ENCODE results near the gene ANO6.

Gene ANO6

DNA sequence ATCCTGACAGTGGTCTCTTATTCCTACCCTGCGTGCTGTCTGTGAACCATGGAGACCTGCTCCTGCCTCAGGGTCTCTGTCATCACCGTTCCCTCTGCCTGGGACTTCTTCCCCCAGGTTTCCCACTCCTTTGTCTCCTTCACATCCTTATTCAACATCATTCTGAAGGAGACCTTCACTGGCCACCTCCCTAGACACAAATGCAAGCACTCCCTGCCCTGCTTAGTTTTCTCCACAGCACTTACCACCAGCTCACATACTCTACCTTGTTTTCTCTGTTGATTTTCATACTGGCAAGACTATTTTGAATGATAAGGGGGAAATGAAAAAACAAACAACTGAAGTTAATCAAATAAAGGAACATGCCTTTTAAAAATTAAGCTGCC, 192.8 kb downstream of the ANO6 start:
- no peak for DNase-seq (ENCODE audit: low spot score)

DNA sequence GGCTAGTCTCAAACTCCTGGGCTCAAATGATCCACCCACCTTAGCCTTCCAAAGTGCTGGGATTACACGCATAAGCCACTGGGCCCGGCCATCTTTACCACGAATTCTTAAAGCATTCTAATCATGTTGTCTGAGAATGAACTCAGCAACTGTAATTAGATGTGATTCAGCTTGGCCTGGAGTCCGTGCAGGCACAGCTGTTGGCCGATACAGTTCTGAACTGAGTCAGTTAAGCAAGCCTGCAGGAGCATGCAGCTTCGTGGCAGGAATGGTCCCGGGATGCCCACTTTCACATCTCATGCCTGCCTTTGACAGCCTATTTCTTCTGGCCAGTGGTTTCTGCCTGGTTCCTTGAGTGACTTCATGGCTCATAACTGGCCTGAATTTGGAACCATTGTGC, 194.1 kb downstream of the ANO6 start:
- no peak for DNase-seq (ENCODE audit: low spot score)

DNA sequence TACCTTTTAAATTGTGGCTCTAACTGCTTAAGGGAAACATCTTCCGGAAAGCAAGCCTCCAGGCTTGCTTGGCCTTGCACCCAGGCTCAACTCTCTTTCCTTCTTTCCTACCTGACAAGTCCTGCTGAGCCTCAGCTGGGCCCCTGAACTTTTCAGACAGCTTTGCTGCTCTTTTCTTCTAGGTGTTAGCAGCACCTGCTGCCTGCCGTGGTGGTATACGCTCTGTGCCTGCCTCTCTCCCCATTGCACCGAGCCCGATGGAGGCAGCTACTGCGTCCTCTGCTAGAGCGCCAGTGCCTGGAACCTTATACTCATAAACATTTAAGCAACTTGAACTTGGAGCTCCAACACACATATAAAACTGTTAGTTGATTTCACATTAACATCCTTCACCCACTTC, 195.7 kb downstream of the ANO6 start:
- DNase-seq (ENCODE audit: low spot score) = no peak

DNA sequence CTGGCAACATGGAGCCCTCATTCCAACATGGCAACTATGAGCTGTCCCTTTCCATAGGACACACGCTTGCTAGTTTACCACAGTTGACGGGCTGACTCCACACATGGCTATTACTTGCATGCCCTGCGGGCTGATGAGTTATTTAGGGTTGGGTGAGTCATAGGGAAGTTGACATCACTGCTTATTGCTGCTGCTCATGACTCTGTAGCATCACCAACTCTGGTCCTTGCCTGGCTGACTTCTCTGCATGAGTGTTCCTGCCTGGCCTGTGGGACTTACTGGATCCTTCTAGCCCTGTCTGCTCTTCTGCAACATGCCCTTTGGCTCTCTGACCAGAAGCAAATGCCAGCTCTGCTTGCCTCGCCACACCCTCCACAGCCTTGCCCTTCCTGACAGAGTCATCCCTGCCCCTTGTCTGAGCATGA, 199.5 kb downstream of the ANO6 start:
- DNase-seq (ENCODE audit: low spot score) = no peak

DNA sequence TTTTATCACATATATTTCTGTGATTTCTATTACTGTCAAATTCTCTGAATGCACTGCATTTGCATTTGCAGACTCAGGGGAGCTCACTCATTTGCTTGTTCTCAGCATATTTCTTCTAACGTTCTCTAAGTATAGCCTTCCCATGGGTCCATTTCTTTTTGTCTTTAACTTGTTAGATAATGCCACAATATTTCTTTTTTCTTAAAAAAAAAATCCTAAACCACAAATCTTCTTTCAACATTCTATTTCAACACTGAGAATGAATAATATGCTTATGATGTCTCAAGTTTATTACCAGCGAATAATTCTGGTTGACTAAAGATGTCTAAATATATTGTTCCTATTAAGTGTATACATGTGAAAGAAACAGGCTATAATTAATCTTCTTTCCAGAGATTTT, 200.2 kb downstream of the ANO6 start:
- DNase-seq (ENCODE audit: low spot score) = no peak

DNA sequence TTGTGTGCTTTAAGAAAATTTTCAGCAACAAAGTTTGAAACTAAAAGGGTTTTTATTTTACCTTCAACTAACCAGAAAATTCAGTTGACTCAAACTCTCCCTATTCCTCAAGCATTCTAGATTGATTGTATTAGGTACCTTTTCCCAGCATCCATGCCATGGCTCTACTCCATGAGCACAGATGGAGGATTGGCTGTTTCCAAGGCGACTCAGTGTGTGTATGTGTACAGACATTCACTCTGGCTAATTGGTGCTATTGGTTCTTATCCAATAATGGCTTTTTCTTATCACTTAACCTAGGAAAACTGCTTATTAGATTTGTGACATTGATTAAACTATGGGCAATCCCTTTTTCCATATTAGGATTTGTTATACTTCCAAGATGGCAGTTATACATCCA, 202.6 kb downstream of the ANO6 start:
- no peak for DNase-seq (ENCODE audit: low spot score)

DNA sequence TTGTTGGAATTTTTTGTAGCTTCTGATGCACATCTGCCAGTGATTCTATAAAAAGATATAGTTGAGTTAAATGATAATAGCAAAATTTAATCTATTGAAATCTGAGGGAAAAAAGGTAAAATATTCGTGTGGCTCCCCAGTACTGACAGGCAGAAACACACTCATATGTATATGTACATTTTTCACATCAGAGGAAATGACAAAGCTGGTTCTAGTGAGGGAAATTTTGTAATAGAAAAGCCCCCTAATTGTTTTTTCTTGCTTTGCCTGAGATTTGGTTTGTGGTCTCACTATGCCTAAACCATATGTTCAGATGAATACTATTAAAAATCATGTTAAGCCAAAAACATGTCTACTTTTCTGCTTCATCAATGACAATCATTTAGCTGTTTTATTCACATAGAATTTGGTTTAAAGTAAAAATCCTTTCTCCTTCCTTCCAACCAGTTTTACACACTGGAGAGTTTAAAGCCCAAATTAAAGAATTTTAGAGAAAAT, 203.5 kb downstream of the ANO6 start:
- no peak for DNase-seq (ENCODE audit: low spot score)

DNA sequence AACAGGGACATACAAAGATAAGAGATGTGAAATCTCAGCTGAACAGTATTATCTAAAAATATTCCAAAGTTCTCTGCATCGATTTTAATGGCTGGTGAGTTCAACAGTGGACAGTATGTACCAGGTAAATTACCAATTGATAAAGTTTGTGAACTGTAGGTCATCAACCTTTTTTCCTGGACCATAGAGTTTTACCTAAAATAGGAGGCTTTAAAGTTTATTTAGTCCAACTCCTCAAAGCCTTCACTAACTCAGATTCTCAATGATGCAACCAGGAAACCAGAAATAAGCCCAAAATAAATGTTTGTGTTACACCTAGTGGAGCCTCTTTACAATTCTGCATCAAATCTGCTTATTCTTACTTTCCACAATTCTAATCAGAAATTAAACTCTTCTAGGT, 205.8 kb downstream of the ANO6 start:
- DNase-seq (ENCODE audit: low spot score) = no peak

DNA sequence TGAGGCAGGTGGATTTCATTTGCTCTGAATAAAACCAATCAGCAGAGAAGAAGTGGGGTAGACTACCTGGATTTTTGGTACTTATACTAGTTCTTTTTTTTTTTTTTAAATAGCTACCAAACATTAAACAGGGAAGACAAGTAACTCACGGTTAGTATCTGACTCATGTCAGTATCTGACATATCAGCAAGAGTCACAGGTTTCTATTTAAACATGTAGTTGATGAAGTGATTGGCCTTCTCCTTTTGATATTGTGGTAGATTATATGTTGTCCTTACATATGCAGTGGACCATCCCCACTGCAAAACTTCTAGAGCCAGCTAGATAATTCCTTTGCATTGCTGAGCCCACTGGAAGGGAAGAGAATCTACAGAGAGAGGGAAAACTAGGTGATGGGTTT, 208.0 kb downstream of the ANO6 start:
- no peak for DNase-seq (ENCODE audit: low spot score)

DNA sequence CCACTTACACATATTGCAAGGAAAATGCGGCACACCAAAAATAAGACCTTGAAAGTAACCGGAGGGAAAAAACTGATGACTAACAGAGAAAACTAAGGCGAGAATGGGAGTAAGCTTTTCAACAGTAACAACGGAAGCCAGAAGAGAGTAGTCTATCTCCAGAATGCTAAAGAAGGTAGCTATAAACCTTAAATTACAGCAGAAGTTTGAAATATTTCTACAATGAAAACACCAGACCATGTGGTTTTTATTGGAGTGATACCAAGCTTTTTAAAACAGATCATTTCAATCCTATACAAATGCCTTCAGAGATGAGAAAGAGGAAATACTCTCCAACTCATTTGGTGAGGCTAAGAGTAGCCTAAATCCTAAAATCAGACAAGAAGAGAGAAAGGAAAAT, 209.5 kb downstream of the ANO6 start:
- no peak for DNase-seq (ENCODE audit: low spot score)

DNA sequence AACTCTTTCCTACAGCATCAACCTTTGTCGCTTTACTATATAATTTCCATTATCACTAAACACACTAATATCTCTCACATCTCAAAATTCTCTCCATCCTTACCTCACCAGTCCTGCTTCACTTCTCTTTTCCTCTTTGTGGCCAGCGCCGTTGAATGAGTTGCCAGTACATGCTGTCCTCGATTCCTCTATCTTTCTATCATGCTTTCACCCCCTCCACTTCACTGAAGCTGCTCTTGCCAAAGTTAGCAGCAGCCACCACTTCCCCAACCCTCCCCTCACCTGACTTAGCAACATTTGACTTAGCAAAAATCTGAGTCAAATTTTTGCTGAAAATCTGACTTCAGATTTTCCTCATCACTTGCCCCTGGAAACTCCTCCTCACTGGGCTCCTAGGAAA, 210.4 kb downstream of the ANO6 start:
- no peak for DNase-seq (ENCODE audit: low spot score)

DNA sequence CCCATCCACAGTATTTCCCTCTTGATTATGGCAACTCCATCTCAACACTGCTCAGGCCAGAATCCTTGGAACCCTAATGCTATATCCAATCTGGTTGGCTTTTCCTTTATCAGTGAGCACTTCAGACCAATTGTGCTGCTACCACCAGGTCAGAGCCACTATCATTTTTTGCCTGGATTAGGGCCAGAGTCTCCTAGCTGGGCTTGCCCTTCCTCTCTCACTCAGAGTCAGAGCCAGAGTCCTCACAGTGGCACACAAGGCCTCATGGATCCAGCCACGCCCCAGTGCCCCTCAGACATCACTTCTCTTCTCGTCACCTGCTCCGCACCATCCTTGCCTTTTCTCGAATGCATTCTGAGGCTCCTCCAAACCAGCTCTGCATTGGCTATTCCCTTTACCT, 211.1 kb downstream of the ANO6 start:
- DNase-seq (ENCODE audit: low spot score) = no peak

DNA sequence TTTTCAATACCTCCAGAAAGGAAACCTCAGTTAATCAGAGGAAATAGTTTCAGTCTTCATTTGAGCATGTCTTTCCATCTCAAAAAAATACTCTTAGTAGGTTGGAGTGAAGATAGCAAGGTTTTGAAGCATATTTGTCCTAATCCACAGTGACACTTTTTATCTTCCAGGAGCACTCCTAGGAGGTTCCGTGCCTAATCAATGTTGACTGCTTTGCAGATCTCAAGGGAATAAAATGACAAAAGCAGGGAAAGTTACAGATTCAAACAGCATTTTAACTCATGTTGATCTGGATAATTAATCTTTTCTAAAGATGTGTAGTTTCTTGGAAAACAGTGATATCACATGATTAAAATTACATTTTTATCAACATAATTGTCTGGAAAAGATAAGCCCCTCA, 213.9 kb downstream of the ANO6 start:
- no peak for DNase-seq (ENCODE audit: low spot score)

DNA sequence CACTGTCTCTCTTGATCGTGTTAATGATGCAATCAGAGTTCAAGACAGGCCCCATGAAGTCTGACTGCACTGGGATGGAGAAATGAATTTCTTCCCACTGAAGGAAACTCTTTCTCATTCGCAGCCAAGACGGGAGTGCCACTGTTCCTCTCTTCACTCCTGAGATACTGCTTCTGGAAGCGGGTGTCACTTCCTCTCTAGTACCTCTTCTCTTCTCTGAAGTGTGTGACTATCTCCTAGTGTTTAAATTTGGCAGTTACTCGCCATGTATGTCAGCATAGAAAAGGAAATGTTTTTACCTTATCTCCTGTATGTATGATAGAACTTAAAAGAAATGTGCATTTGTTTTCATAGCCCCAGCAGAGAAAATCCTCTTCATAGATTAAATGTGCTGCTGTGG, 215.2 kb downstream of the ANO6 start:
- DNase-seq (ENCODE audit: low spot score) = no peak

DNA sequence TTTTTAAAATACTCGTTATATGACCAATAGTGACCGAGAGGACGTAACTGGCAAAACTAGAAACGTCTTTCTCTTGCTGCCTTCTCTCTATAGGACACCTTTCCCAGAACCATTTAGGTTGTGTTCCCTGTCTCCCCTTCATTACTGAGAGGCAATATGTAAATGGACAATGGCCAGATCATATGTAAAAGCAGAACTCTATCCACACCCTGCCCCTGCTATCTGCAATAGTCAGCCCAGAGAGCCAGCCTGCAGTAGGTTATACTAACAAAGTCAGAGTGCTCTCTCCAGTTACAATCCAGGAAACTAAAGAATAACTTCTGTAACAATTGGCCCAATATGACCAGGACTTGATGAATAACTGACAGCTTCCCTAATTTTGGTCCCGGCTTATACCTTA, 216.8 kb downstream of the ANO6 start:
- no peak for DNase-seq (ENCODE audit: low spot score)

DNA sequence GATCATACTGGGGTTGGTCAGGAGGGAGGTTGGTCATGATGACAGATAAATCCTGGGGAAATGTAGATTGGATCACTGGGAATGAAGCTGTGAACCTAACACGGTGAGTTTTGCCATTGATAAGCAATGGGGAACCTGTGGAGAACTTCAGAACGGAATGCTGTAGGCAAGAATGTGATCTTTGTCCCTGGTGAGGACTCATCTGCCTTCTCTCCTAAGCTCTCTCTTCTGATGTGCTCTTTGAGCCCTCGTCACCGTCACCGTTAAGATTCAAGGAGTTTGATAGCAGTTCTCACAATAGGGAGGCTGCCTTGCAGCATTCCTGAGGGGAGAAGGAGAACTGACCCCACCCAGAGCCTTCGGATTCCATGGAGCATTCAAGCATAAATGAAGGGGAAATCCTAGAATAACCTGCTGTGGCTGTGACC, 217.6 kb downstream of the ANO6 start:
- DNase-seq (ENCODE audit: low spot score) = no peak

DNA sequence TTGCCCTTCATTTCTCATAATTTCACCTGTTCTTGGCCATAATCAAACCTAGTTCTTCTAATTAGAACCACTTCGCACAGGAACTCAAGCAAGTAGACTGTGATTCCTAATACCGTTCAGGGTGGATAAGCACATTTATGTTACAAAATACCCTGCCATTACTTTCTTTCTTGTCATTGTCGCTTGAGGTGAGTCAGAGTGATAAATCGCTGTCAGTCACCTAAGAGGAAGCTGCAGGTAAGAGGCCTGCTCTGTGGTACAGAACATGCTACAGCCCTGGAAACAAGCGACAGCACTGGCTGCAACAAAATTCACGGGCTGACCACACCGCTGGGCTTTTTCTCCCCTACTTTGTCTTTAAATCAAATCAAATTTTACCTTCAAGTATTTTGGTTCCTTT, 218.2 kb downstream of the ANO6 start:
- DNase-seq (ENCODE audit: low spot score) = no peak

DNA sequence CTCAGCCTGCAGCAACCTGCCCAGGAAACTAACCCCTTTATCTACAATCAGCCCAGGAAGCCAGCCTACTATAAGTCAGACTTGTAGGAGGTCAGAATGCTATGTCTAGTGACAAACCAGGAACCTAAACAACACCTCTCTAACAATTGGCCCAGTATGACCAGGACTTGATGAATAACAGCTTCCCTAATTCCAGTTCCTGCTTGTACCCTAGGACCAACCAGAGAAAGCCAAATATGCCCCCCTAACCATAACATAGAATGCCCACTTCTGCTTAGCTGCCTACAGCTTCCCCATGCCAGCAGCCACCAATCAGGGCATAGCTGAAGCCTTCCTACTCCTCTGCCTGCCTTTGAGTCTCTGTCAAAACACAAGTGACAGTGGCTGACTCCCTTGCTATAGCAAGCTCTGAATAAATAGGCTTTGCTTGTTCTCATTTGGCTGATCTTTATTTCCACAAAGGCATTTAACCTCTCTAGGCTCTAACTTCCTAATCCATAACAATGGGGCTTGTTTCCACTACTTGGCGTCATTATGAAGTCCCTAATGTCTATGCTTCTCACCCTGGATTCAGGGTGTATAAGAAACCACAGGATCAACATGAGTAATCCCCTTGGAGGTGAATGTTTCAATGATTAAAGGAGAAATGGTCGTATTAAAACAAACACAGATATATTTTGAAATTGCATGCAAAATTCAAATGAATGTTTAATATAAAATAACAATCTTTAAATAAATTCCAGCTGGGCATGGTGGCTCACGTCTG, 220.2 kb downstream of the ANO6 start:
- no peak for DNase-seq (ENCODE audit: low spot score)

DNA sequence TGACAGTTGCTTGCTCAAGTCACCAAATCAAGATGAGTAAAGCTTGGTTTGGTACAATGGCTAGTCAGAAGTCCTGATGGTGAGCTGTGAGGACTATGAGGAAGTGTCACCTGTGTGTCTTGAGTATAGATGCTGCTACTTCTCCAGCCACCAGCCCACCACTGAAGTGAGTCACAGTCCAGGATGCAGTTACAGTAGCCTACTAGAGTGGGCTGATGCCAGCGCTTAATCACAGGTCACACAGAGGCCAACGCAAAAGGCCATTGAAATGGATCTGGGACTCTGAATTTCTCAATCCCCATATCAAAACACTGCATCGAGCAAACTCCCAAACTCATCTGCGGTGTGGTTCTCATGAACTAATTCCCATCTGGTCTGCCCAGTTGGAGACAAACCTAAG, 223.1 kb downstream of the ANO6 start:
- DNase-seq (ENCODE audit: low spot score) = no peak

DNA sequence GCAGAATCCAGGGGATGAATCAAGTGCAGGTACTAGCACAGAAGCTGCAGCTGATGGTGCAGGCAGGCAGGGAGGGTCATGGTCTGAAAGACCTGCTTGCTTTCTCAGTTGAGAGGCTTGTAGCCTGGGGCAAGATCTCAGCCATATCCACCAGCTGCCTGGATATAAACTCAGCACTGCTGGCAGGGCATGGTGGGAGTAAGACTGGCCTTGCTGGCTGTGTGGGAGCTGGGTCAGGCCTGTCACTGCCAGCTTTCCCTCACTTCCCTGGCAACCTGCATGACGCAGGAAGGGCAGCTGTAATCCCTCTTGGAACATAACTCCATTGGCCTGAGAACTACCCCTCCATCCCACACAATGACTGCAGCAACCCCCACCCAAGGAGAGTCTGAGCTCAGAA, 230.1 kb downstream of the ANO6 start:
- DNase-seq (ENCODE audit: low spot score) = no peak

DNA sequence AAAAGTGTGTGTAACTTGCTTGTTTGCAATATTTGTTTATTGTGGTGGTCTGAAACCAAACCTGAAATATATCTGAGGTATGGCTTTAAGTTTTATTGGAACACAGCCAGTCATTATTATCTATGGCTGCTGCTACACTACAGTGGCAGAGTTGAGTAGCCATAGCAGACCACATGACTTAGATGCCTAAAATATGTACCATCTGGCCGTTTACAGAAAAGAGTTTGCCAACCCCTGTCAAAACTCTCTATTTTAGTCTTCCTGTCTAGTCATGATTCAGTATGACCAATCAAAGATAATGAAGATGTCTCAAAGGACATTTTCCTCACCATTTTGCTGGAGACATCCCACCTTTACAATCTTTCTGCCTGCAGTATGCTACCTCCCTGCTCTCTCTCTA, 242.3 kb downstream of the ANO6 start:
- DNase-seq (ENCODE audit: low spot score) = no peak

DNA sequence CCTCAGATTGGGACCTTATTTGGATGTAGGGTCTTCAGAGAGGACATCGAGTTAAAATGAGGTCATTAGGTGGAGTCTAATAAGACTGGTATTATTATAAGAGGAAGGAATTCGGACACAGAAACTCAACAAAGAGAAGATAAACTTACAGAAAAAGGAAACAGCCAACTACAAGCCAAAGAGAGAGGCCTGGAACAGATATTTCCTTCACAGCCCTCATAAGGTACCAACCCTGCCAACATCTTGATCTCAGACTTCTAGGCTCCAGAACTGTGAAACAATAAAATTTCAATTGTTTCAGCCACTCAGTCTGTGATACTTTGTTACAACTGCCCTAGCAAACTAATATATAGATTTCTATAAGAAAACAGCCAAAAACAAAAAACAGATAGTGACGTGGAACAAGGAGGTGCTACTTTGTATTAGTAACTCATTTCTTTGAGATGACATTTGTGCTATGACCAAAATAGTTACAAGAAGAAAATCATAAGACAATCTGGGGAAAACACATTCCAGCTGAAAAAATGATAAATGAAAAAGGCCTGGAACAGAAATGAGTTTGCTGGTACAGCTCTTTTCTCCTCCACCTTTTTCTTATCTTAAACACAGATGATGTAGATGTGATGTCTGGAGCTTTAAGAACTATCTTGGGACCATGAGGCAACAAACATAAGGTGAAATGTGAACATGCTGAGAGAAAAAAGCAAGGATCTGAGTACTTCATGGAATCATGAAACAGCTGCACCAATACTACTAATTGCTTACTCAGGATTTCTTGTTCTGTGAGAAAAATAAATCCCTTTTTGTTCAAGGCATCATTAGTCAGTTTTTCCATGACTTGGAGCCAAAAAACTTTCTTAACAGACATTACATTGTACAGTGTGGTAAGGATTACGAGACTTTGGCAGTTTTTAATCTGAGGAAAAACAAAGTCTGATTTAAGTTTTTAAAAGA, 243.2 kb downstream of the ANO6 start:
- no peak for DNase-seq (ENCODE audit: low spot score)

DNA sequence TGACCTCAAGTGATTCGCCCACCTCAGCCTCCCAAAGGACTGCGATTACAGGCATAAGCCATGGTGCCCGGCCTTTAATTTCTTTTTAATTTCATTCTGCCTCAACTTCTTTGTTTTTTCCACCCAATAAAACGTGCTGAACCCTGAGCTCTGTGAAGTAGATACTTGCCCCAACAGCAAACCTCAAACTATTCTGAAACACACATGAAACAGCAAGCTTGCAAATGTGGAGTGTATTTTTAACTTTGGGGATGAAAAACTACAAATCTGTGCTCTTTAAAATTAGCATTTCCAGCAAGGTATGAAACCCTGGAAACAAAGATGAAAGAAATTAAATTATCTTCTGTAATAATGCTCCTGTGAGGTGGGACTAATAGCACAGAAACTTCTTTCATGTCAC, 246.6 kb downstream of the ANO6 start:
- DNase-seq (ENCODE audit: low spot score) = no peak

Data from HuH-7 (cell line).